Peyer's patch (tissue), 4 donors: ENCODE results near the gene MMP24. TPM values are rescaled to one million over a fixed set of nuclear protein-coding genes. Genes with fewer than 3 reads are reported as not detected.
A peak's percentile ranks its signal among the peaks of the same experiment; 100 is the strongest.

ENCODE experiments used
- DNase-seq, 3 donors: peaks; one replicate each; pipeline ENCODE4 v3.0.0-alpha.2; 2017 to 2019
- H3K27ac ChIP-seq, 4 donors: fragments of 200-600 bp; sonication (generic); one replicate each; pipeline ENCODE4 v1.5.1; 2016 to 2019
- H3K27me3 ChIP-seq, 2 donors: fragments of 200-600 bp; sonication (generic); one replicate each; pipeline ENCODE4 v1.5.1; 2019
- H3K36me3 ChIP-seq, 3 donors: fragments of 200-600 bp; sonication (generic); one replicate each; pipeline ENCODE4 v1.5.1; 2016 to 2019
- H3K4me1 ChIP-seq, 4 donors: fragments of 200-600 bp; sonication (generic); one replicate each; pipeline ENCODE4 v1.5.1; 2016 to 2019
- H3K4me3 ChIP-seq, 4 donors: fragments of 200-600 bp; sonication (generic); 1 replicate in 3 of 4; 2 replicates in 1 of 4; pipeline ENCODE4 v1.5.1; 2016 to 2019; ENCODE audit warnings: mild to moderate bottlenecking in 1 of 4
- H3K9me3 ChIP-seq, 4 donors: fragments of 200-600 bp; sonication (generic); one replicate each; pipeline ENCODE4 v1.5.1; 2016 to 2019; ENCODE audit warnings: mild to moderate bottlenecking in 1 of 4
- CTCF ChIP-seq, 6 experiments: fragments of 450-650 bp in 4 of 6; fragments of 200-600 bp in 2 of 6; sonication (generic) in 1 of 6; IDR thresholded peaks; one replicate each; pipeline ENCODE4 v1.5.1; 2017 to 2019; ENCODE audit warnings: antibody characterized with exemption in 6 of 6, mild to moderate bottlenecking in 3 of 6, moderate library complexity in 1 of 6
- POLR2A ChIP-seq, 2 donors: fragments of 450-650 bp; IDR thresholded peaks; one replicate each; pipeline ENCODE4 v1.5.1; 2017; ENCODE audit warnings: antibody characterized with exemption in 2 of 2, mild to moderate bottlenecking in 2 of 2, moderate library complexity in 2 of 2
- total RNA-seq, 4 donors: library from RNA; depleted of rRNA; stranded (reverse); fragments of >200 nt; gene quantifications; one replicate each; pipeline ENCODE4 v1.1.0, GENCODE V29; 2016

The MMP24 gene
- total RNA-seq, 4 donors from 2014 or later: 0.70 to 2.7 (median 1.3) TPM; not detected in 1

- H3K4me1 ChIP-seq: peaks cover 0 to 27% (median 2%) of the 10 kb centered on the region in 4 donors
- H3K9me3 ChIP-seq: no peaks in the 10 kb centered on the region
- TF ChIP-seq POLR2A (IDR thresholded peaks at IDR 0.05) (no peak), CTCF (IDR thresholded peaks at IDR 0.05) (no peak)
- H3K4me3 ChIP-seq: no peak overlapping the region
- no peak for DNase-seq
- H3K36me3 ChIP-seq: peaks cover 0 to 33% (median 0%) of the 10 kb centered on the region in 3 donors
- no peak overlapping the region for H3K27ac ChIP-seq
- no peaks in the 10 kb centered on the region for H3K27me3 ChIP-seq
These were observed 38.3 kb downstream of the MMP24 start for GRCh38 chr20:35264755-35265154.

GRCh38 chr20:35267092-35267491, 40.6 kb downstream of the MMP24 start:
- Histone ChIP-seq H3K36me3 (peaks cover 0 to 48% (median 0%) of the 10 kb centered on the region in 3 donors), H3K27ac (no peak overlapping the region), H3K27me3 (no peaks in the 10 kb centered on the region), H3K4me3 (no peak overlapping the region), H3K9me3 (no peaks in the 10 kb centered on the region), H3K4me1 (peaks cover 0 to 33% (median 2%) of the 10 kb centered on the region in 4 donors)
- no peak for DNase-seq
- TF ChIP-seq CTCF (IDR thresholded peaks at IDR 0.05): no peak
- TF ChIP-seq POLR2A (IDR thresholded peaks at IDR 0.05): no peak

- DNase-seq: peak; percentile 46 to 80 (median 77)
- Histone ChIP-seq H3K4me1 (peaks cover 0 to 24% (median 2%) of the 10 kb centered on the region in 4 donors), H3K27ac (peak overlapping the region in 2 of 4 donors; percentile 60 to 84)
These were observed 42.7 kb downstream of the MMP24 start for GRCh38 chr20:35269055-35269781.

GRCh38 chr20:35270021-35270902, 43.8 kb downstream of the MMP24 start:
- H3K27ac ChIP-seq: peak overlapping the region in 2 of 4 donors; percentile 60 to 84
- TF ChIP-seq POLR2A (IDR thresholded peaks at IDR 0.05) (no peak), CTCF (IDR thresholded peaks at IDR 0.05) (no peak)
- no peak overlapping the region for H3K4me3 ChIP-seq
- H3K4me1 ChIP-seq: peaks cover 0 to 22% (median 2%) of the 10 kb centered on the region in 4 donors
- DNase-seq: no peak
- H3K9me3 ChIP-seq: no peaks in the 10 kb centered on the region
- H3K27me3 ChIP-seq: no peaks in the 10 kb centered on the region
- H3K36me3 ChIP-seq: peaks cover 0 to 48% (median 0%) of the 10 kb centered on the region in 3 donors

More at GRCh38 chr20:35269055-35269781, 42.7 kb downstream of the MMP24 start:
- Histone ChIP-seq H3K27me3 (no peaks in the 10 kb centered on the region), H3K36me3 (peaks cover 0 to 48% (median 0%) of the 10 kb centered on the region in 3 donors), H3K9me3 (no peaks in the 10 kb centered on the region), H3K4me3 (no peak overlapping the region)
- TF ChIP-seq CTCF (IDR thresholded peaks at IDR 0.05) (peak; percentile 29 to 82 (median 74)), POLR2A (IDR thresholded peaks at IDR 0.05) (peak in 1 of 2 donors; percentile 11)

- TF ChIP-seq POLR2A (IDR thresholded peaks at IDR 0.05) (no peak), CTCF (IDR thresholded peaks at IDR 0.05) (no peak)
- Histone ChIP-seq H3K27ac (no peak overlapping the region), H3K27me3 (no peaks in the 10 kb centered on the region), H3K9me3 (no peaks in the 10 kb centered on the region), H3K36me3 (peaks cover 0 to 47% (median 0%) of the 10 kb centered on the region in 3 donors), H3K4me1 (peaks cover 0 to 28% (median 3%) of the 10 kb centered on the region in 4 donors), H3K4me3 (no peak overlapping the region)
- DNase-seq: no peak
These were observed 44.8 kb downstream of the MMP24 start for GRCh38 chr20:35271073-35271882.
